ENCODE measurements around the gene SUCLA2. TPM values are rescaled to one million over a fixed set of nuclear protein-coding genes. Genes with fewer than 3 reads are reported as not detected.

The SUCLA2 gene
- total RNA-seq, 2 donors from 2014 or later = 16.1 to 19.8 TPM

- WGBS, 2 donors = 53 to 76% methylated on average over 1 of the region's 1 CpG
- intact Hi-C loops (cut with DNase I) = no loop called here
- Histone ChIP-seq H3K36me3 (replicated peaks in 1 of 2; ENCODE audit: insufficient read depth in 1 of 2, low read depth in 2 of 2) (no peaks in the 10 kb centered on the region), H3K27ac (no peak overlapping the region), H3K4me1 (no peaks in the 10 kb centered on the region), H3K9me3 (no peaks in the 10 kb centered on the region), H3K4me3 (no peak overlapping the region), H3K27me3 (peaks cover 0 to 3% of the 10 kb centered on the region in 2 donors)
- TF ChIP-seq CTCF (IDR thresholded peaks at IDR 0.05) = no peak
- TF ChIP-seq POLR2A (IDR thresholded peaks at IDR 0.05) = no peak
- DNase-seq = no peak
- ATAC-seq = no peak
Observed at GRCh38 chr13:47893527-47893926, 107.5 kb downstream of the SUCLA2 start.

Other genes with a start within 250 kb of the SUCLA2 start
- gene NUDT15, start 36.5 kb upstream of the SUCLA2 start, total RNA-seq = 1 to 10 TPM; 4.2 to 4.9 TPM
- gene MED4, start 93.8 kb upstream of the SUCLA2 start, total RNA-seq = 10 to 100 TPM; 14.0 to 16.8 TPM
- 100 to 1,000 TPM; 233 to 254 TPM for gene ITM2B, start 231.9 kb upstream of the SUCLA2 start, total RNA-seq

Measured in body of pancreas (tissue), 4 donors.